Left ventricle myocardium inferior (tissue), 1 donor: ENCODE results near the gene KNSTRN. TPM values are rescaled to one million over a fixed set of nuclear protein-coding genes. Genes with fewer than 3 reads are reported as not detected.

ENCODE experiments used
- DNase-seq: peaks from one replicate; pipeline ENCODE4 v3.0.0-alpha.2; 2020
- H3K27ac ChIP-seq: fragments of 200-600 bp; replicated peaks from 2 replicates; pipeline ENCODE4 v1.8.0; 2021
- H3K27me3 ChIP-seq: fragments of 200-600 bp; 2 replicates; pipeline ENCODE4 v1.8.0; 2021; ENCODE audit warnings: low read depth
- H3K36me3 ChIP-seq: fragments of 200-600 bp; 2 replicates; pipeline ENCODE4 v1.8.0; 2021
- H3K4me1 ChIP-seq: fragments of 200-600 bp; 2 replicates; pipeline ENCODE4 v1.8.0; 2021
- H3K4me3 ChIP-seq: fragments of 200-600 bp; 2 replicates; pipeline ENCODE4 v1.8.0; 2021; ENCODE audit warnings: mild to moderate bottlenecking, moderate library complexity
- H3K9me3 ChIP-seq: fragments of 200-600 bp; replicated peaks from 2 replicates; pipeline ENCODE4 v1.8.0; 2021
- intact Hi-C: fragments of 100-400 bp; cut with micrococcal nuclease; formaldehyde crosslinking; loops from one replicate; pipeline ENCODE4 v1.11.0; 2022
- total RNA-seq: library from RNA; stranded (reverse); fragmentation: NEBNext Ultra II Directional; extraction: Animal tissue kit (Norgen Biotek cat#: 25700); gene quantifications from one replicate; pipeline ENCODE4 v1.2.1, GENCODE V29; 2021
- TF ChIP-seq, protein P1 (sequence below): fragments of 200-600 bp; IDR thresholded peaks from 2 replicates; pipeline ENCODE4 v1.8.0; 2021; ENCODE audit warnings: antibody characterized with exemption, mild to moderate bottlenecking, borderline replicate concordance
- donor health status: DM: no; HTN: yes; CAD: no; lungs with severe emphysema.

The KNSTRN gene
- total RNA-seq, 1 donor from 2014 or later, result 9.0 TPM

DNA sequence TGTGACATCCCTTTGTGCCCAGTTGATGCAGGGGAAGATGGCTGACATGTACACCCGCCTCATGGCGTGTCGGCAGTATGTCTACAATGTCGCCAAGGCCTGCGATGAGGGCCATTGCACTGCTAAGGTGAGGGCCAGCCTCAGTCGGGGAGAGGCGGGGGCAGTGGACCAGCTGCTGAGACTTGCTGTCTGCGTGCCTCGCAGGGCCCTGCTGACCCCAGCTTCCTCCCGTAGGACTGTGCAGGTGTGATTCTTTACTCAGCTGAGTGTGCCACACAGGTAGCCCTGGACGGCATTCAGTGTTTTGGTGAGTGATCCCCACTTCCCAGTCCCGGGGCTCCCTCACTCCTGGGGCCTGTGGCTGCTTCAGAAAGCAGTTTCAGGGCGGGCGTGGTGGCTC lies 33.5 kb downstream of the KNSTRN start:
- no peak overlapping the region for H3K4me3 ChIP-seq
- DNase-seq, result no peak
- no peaks in the 10 kb centered on the region for H3K9me3 ChIP-seq
- H3K27ac ChIP-seq, result no peak overlapping the region
- peaks cover 72% of the 10 kb centered on the region for H3K36me3 ChIP-seq
- TF ChIP-seq, protein P1, sequence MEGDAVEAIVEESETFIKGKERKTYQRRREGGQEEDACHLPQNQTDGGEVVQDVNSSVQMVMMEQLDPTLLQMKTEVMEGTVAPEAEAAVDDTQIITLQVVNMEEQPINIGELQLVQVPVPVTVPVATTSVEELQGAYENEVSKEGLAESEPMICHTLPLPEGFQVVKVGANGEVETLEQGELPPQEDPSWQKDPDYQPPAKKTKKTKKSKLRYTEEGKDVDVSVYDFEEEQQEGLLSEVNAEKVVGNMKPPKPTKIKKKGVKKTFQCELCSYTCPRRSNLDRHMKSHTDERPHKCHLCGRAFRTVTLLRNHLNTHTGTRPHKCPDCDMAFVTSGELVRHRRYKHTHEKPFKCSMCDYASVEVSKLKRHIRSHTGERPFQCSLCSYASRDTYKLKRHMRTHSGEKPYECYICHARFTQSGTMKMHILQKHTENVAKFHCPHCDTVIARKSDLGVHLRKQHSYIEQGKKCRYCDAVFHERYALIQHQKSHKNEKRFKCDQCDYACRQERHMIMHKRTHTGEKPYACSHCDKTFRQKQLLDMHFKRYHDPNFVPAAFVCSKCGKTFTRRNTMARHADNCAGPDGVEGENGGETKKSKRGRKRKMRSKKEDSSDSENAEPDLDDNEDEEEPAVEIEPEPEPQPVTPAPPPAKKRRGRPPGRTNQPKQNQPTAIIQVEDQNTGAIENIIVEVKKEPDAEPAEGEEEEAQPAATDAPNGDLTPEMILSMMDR, result no peak
- peaks cover 17% of the 10 kb centered on the region for H3K4me1 ChIP-seq
- H3K27me3 ChIP-seq, result no peaks in the 10 kb centered on the region
- intact Hi-C loops, result no loop called here

DNA sequence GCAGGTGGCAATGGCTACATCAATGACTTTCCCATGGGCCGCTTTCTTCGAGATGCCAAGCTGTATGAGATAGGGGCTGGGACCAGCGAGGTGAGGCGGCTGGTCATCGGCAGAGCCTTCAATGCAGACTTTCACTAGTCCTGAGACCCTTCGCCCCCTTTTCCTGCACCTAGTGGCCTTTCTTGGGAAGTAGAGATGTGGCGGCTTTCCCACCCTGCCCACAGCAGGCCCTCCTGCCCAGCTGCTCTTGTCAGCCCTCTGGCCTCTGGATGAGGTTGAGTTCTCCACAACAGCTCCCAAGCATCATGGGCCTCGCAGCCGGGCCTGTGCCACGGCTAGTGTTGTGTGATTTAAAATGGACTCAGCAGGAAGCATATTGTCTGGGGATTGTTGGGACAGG lies 35.6 kb downstream of the KNSTRN start:
- H3K9me3 ChIP-seq, result no peaks in the 10 kb centered on the region
- TF ChIP-seq, protein P1, result no peak
- intact Hi-C loops, result no loop called here
- peaks cover 23% of the 10 kb centered on the region for H3K4me1 ChIP-seq
- peaks cover 51% of the 10 kb centered on the region for H3K36me3 ChIP-seq
- H3K4me3 ChIP-seq, result no peak overlapping the region
- no peaks in the 10 kb centered on the region for H3K27me3 ChIP-seq
- DNase-seq, result no peak
- H3K27ac ChIP-seq, result no peak overlapping the region

DNA sequence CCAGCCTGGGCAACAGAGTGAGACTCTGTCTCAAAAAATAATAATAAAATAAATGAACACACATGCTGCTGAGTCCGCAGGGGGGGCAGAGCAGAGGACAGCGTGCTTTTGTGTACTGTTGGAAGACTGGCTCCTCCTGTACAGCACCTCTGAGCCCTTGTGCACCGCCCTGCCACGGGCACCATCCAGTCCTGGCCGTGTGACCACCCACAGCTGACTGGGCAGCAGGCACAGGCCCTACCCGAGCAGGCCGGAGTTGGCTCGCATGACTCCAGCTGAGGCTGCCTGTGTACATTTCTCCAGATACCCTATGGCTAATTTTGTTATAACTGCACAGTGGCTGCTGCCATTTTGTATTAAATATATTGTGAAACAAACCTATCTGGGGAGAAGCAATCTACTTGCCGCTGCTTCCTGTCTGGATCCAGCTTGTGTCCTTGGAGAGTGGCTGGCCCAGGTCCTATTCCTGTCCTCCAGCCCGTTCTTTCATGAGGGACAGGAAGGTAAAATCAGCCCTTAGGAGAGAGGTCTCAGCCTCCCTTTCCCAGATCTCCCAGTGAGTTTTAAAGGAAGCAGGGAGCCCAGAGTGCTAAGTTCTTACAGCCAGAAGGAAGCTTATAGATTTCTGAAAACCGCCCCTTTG lies 37.7 kb downstream of the KNSTRN start:
- Histone ChIP-seq H3K27me3 (no peaks in the 10 kb centered on the region), H3K36me3 (peaks cover 31% of the 10 kb centered on the region), H3K27ac (peak overlapping the region; percentile 76), H3K4me3 (no peak overlapping the region), H3K4me1 (peaks cover 23% of the 10 kb centered on the region), H3K9me3 (no peaks in the 10 kb centered on the region)
- TF ChIP-seq, protein P1, result no peak
- intact Hi-C loops, result loop anchor here (10.0 kb wide), 2 partner anchors 75 to 135 kb away; partner anchors contain the start of genes ANKRD63 and CCDC9B
- DNase-seq, result peak; percentile 55

DNA sequence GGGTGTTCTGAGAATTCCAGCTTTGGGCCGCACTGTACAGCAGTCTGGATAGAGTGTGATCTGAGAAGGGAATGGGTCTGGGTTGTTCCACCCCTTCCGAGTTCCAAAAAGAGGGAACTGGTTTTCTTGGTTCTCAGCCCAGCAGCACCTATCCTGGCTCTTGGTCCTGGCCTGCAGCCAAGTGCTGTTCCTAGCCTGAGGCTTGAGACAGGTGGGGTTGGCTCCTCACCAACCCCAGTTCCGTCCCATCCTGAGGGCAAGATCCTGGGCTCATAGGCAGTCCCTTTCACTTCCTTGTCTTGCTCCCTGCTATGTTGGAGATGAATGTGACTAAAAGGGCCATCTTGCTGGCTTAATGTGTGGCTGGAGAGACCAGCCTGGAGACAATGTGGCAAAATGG lies 38.3 kb downstream of the KNSTRN start:
- Histone ChIP-seq H3K27ac (peak overlapping the region; percentile 76), H3K4me1 (peaks cover 23% of the 10 kb centered on the region), H3K27me3 (no peaks in the 10 kb centered on the region), H3K4me3 (no peak overlapping the region), H3K9me3 (no peaks in the 10 kb centered on the region), H3K36me3 (peaks cover 25% of the 10 kb centered on the region)
- TF ChIP-seq, protein P1, result no peak
- DNase-seq, result no peak
- intact Hi-C loops, result loop anchor here (10.0 kb wide), 2 partner anchors 76 to 136 kb away; partner anchors contain the start of genes ANKRD63 and CCDC9B

DNA sequence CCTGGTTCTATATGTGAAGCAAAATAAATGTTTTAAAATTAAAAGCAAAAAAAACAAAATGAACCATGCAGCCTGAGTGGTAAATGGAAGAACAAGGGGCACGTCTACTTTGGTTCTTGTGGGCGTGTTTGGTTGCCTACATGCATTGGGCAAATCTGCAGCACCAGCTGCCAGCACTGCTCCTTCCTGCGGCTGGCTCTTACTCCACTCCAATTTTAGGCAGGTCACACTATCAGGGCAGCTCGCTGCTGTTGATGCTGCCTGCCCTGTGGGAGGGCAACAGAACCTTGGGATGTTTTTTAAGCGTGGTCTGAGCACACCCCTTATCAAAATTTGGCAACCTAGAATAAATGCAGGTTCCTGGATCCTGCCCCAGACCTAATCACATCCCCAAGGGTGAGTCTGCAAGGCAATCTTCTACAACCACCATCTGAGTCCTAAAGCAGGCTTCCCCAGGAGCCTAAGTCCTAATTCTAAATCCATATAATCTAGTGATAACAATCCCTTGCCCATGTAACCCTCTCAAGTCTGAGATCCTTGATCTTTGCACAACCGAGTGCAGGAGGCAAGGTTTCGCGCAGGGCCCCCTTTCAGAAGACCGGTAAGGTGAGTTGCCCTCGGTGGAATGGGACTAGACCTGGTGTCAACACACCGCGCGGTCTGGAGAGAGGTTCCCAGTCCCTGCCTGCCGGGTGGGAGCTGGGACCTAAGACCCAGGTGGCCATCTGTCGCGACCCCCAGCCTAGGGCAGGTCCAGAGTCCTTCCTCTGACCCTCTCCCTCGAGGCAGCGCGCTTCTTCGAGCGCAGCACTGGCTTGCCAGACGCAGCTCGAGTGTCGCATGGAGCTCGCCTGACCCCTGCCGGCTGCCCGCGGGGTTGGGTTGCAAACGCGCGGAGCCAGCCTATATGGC lies 39.0 kb downstream of the KNSTRN start:
- intact Hi-C loops, result loop anchor here (10.0 kb wide), 2 partner anchors 77 to 137 kb away; partner anchors contain the start of genes ANKRD63 and CCDC9B
- peaks cover 23% of the 10 kb centered on the region for H3K4me1 ChIP-seq
- H3K9me3 ChIP-seq, result no peaks in the 10 kb centered on the region
- peaks cover 18% of the 10 kb centered on the region for H3K36me3 ChIP-seq
- DNase-seq, result peak; percentile 76
- H3K27me3 ChIP-seq, result no peaks in the 10 kb centered on the region
- TF ChIP-seq, protein P1, result peak; percentile 96
- peak overlapping the region; percentile 76 for H3K27ac ChIP-seq
- peak overlapping the region; percentile 32 for H3K4me3 ChIP-seq
